Measurements from ENCODE around the gene MITF. TPM values are rescaled to one million over a fixed set of nuclear protein-coding genes. Genes with fewer than 3 reads are reported as not detected.
A peak's percentile ranks its signal among the peaks of the same experiment; 100 is the strongest.

Gene MITF
- total RNA-seq, 4 donors from 2014 or later = 1.6 to 22.5 (median 6.6) TPM

GRCh38 chr3:69936266-69936665 is 197.0 kb downstream of the MITF start:
- Histone ChIP-seq H3K27ac (no peak overlapping the region), H3K36me3 (no peaks in the 10 kb centered on the region), H3K4me1 (no peaks in the 10 kb centered on the region), H3K27me3 (no peaks in the 10 kb centered on the region), H3K4me3 (no peak overlapping the region), H3K9me3 (no peaks in the 10 kb centered on the region)
- WGBS, 2 donors = 75 to 79% methylated on average over 6 of the region's 6 CpGs
- intact Hi-C loops (cut with DNase I) = no loop called here
- no peak for DNase-seq
- TF ChIP-seq CTCF (IDR thresholded peaks at IDR 0.05) (peak in 1 of 6 experiments; percentile 7), POLR2A (IDR thresholded peaks at IDR 0.05) (no peak)

GRCh38 chr3:69938061-69938460 is 198.8 kb downstream of the MITF start:
- no peak overlapping the region for H3K27ac ChIP-seq
- H3K9me3 ChIP-seq = no peaks in the 10 kb centered on the region
- DNase-seq = no peak
- no peaks in the 10 kb centered on the region for H3K4me1 ChIP-seq
- H3K36me3 ChIP-seq = no peaks in the 10 kb centered on the region
- intact Hi-C loops (cut with DNase I) = no loop called here
- H3K4me3 ChIP-seq = no peak overlapping the region
- TF ChIP-seq POLR2A (IDR thresholded peaks at IDR 0.05) (no peak), CTCF (IDR thresholded peaks at IDR 0.05) (no peak)
- no peaks in the 10 kb centered on the region for H3K27me3 ChIP-seq
- WGBS, 2 donors = 95 to 99% methylated on average over 6 of the region's 6 CpGs

- Histone ChIP-seq H3K27me3 (no peaks in the 10 kb centered on the region), H3K27ac (no peak overlapping the region), H3K36me3 (no peaks in the 10 kb centered on the region), H3K4me1 (no peaks in the 10 kb centered on the region), H3K4me3 (no peak overlapping the region), H3K9me3 (no peaks in the 10 kb centered on the region)
- DNase-seq = no peak
- intact Hi-C loops (cut with DNase I) = no loop called here
- TF ChIP-seq CTCF (IDR thresholded peaks at IDR 0.05) (no peak), POLR2A (IDR thresholded peaks at IDR 0.05) (no peak)
- WGBS, 2 donors = 77 to 87% methylated on average over 3 of the region's 3 CpGs
Measured at GRCh38 chr3:69938931-69939330, 199.7 kb downstream of the MITF start.

- no peaks in the 10 kb centered on the region for H3K27me3 ChIP-seq
Measured at GRCh38 chr3:69941037-69941436, 201.8 kb downstream of the MITF start.

More at GRCh38 chr3:69941037-69941436, 201.8 kb downstream of the MITF start:
- Histone ChIP-seq H3K4me3 (no peak overlapping the region), H3K36me3 (no peaks in the 10 kb centered on the region), H3K4me1 (no peaks in the 10 kb centered on the region), H3K9me3 (no peaks in the 10 kb centered on the region), H3K27ac (no peak overlapping the region)
- intact Hi-C loops (cut with DNase I) = loop anchor here (10.0 kb wide), 1 partner anchor 246 kb away; no protein-coding TSS in a partner anchor
- DNase-seq = no peak
- TF ChIP-seq POLR2A (IDR thresholded peaks at IDR 0.05) (no peak), CTCF (IDR thresholded peaks at IDR 0.05) (no peak)
- WGBS, 2 donors = 89 to 91% methylated on average over 3 of the region's 3 CpGs

Measured in esophagus squamous epithelium (tissue), 5 donors.